HepG2 (cell line): ENCODE data around the gene SLC25A19. TPM values are rescaled to one million over a fixed set of nuclear protein-coding genes. Genes with fewer than 3 reads are reported as not detected.
A peak's percentile ranks its signal among the peaks of the same experiment; 100 is the strongest.

Experiments used
- CCDC6 ChIP-seq: sonication (generic); formaldehyde crosslinking; IDR thresholded peaks from 2 replicates; pipeline ENCODE4 v1.8.1; 2022; ENCODE audit warnings: mild to moderate bottlenecking, missing genetic modification reagents, moderate library complexity
- CERS6 ChIP-seq: sonication (generic); formaldehyde crosslinking; IDR thresholded peaks from 2 replicates; pipeline ENCODE4 v1.5.0; 2020; ENCODE audit warnings: missing genetic modification reagents
- DRAP1 ChIP-seq: IDR thresholded peaks from 2 replicates; pipeline ENCODE4 v1.6.1; 2016; ENCODE audit warnings: missing genetic modification reagents, missing compliant biosample characterization
- FOXC1 ChIP-seq: sonication (generic); formaldehyde crosslinking; IDR thresholded peaks from 2 replicates; pipeline ENCODE4 v1.8.0; 2022; ENCODE audit warnings: mild to moderate bottlenecking, missing genetic modification reagents, borderline replicate concordance
- GZF1 ChIP-seq: sonication (generic); formaldehyde crosslinking; IDR thresholded peaks from 2 replicates; pipeline ENCODE4 v1.5.1; 2020; ENCODE audit warnings: mild to moderate bottlenecking, missing genetic modification reagents
- ISX ChIP-seq: sonication (generic); formaldehyde crosslinking; conservative IDR thresholded peaks from 2 replicates; pipeline ENCODE4 v1.5.0; 2020; ENCODE audit warnings: missing genetic modification reagents
- PRPF4 ChIP-seq: fragments of 200-400 bp; formaldehyde crosslinking; IDR thresholded peaks from 2 replicates; pipeline ENCODE4 v1.6.1; 2016; ENCODE audit warnings: low read length, low read depth; ENCODE audit not compliant: poor library complexity, severe bottlenecking
- TBX3 ChIP-seq: fragments of 450-650 bp; IDR thresholded peaks from 2 replicates; pipeline ENCODE4 v1.6.1; 2017; ENCODE audit warnings: antibody characterized with exemption, mild to moderate bottlenecking, inconsistent platforms, borderline replicate concordance
- YEATS4 ChIP-seq: sonication (generic); formaldehyde crosslinking; IDR thresholded peaks from 2 replicates; pipeline ENCODE4 v1.4.0; 2020; ENCODE audit warnings: missing genetic modification reagents, borderline replicate concordance
- ZFY ChIP-seq: sonication (generic); formaldehyde crosslinking; IDR thresholded peaks from 2 replicates; pipeline ENCODE4 v1.4.0; 2020; ENCODE audit warnings: missing genetic modification reagents
- ZNF225 ChIP-seq: sonication (generic); formaldehyde crosslinking; IDR thresholded peaks from 2 replicates; pipeline ENCODE4 v1.4.0; 2020; ENCODE audit warnings: mild to moderate bottlenecking, missing genetic modification reagents
- ZNF460 ChIP-seq: sonication (generic); formaldehyde crosslinking; IDR thresholded peaks from 2 replicates; pipeline ENCODE4 v1.5.1; 2020; ENCODE audit warnings: missing genetic modification reagents, mild to moderate bottlenecking, borderline replicate concordance
- ZNF543 ChIP-seq: sonication (generic); formaldehyde crosslinking; IDR thresholded peaks from 2 replicates; pipeline ENCODE4 v1.4.0; 2020; ENCODE audit warnings: mild to moderate bottlenecking, missing genetic modification reagents
- ZNF564 ChIP-seq: sonication (generic); formaldehyde crosslinking; IDR thresholded peaks from 2 replicates; pipeline ENCODE4 v1.8.1; 2023; ENCODE audit warnings: mild to moderate bottlenecking, missing genetic modification reagents
- ZNF7 ChIP-seq: IDR thresholded peaks from 2 replicates; pipeline ENCODE4 v1.6.1; 2016; ENCODE audit warnings: missing biosample characterization, missing genetic modification reagents
- ZNF891 ChIP-seq: sonication (generic); formaldehyde crosslinking; IDR thresholded peaks from 2 replicates; pipeline ENCODE4 v1.5.0; 2020; ENCODE audit warnings: mild to moderate bottlenecking, missing genetic modification reagents
- polyA plus RNA-seq, 8 experiments: library from polyadenylated mRNA; depleted of rRNA in 3 of 8; stranded (reverse) in 7 of 8; unstranded in 1 of 8; fragments of >200 nt; fragmentation: Illumina TruSeq in 4 of 8; extraction: Trizol in 4 of 8; gene quantifications; 2 replicates each; pipeline versions ENCODE4 v1.2.1 to v1.2.3, GENCODE V29; 2011 to 2016; ENCODE audit warnings: low read depth in 4 of 8, missing spikeins in 1 of 8, mixed read lengths in 1 of 8; ENCODE audit not compliant: insufficient read depth in 1 of 8
- total RNA-seq, 5 experiments: library from RNA; depleted of rRNA; stranded (reverse); fragments of >200 nt; fragmentation: Illumina TruSeq; extraction: Trizol; gene quantifications; 2 replicates each; pipeline ENCODE4 v1.2.3, GENCODE V29; 2016; ENCODE audit warnings: low read depth in 1 of 5
- TF ChIP-seq, protein P1 (sequence below): IDR thresholded peaks from 2 replicates; pipeline ENCODE4 v1.4.0; 2020; ENCODE audit warnings: mild to moderate bottlenecking, missing genetic modification reagents
- TF ChIP-seq, protein P2 (sequence below): sonication (generic); formaldehyde crosslinking; IDR thresholded peaks from 2 replicates; pipeline ENCODE4 v1.9.0; 2021; ENCODE audit warnings: missing genetic modification reagents, borderline replicate concordance

Gene SLC25A19
- total and polyA plus RNA-seq, 2 of the 13 experiments (the other 11 are each of a cell fraction or from before 2014, with no cell fraction given), result 24.4 to 41.4 TPM

DNA sequence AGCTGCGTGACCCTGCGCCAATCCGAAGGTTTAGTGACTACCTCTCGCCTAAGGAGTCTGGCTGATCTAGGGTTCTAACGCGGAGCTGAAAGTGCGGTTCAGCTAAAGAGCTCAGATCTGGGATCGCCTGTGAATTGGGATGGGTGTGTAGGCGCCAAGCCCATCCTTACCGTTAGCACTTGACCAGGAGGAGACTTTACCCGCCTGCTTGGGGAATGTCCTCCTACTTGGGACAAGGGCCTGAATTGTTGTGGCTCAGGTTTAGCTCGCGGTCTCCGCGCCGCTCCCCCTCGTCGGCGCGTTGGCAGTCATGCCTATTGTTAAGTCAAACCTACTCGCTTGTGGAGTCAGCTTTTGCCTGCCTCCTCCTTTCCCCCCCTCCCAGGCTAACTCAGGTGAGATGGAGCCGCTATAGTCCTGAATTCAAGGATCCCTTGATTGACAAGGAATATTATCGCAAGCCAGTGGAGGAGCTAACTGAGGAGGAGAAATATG is 27.1 kb downstream of the SLC25A19 start (continued):
- TF ChIP-seq, protein P1, sequence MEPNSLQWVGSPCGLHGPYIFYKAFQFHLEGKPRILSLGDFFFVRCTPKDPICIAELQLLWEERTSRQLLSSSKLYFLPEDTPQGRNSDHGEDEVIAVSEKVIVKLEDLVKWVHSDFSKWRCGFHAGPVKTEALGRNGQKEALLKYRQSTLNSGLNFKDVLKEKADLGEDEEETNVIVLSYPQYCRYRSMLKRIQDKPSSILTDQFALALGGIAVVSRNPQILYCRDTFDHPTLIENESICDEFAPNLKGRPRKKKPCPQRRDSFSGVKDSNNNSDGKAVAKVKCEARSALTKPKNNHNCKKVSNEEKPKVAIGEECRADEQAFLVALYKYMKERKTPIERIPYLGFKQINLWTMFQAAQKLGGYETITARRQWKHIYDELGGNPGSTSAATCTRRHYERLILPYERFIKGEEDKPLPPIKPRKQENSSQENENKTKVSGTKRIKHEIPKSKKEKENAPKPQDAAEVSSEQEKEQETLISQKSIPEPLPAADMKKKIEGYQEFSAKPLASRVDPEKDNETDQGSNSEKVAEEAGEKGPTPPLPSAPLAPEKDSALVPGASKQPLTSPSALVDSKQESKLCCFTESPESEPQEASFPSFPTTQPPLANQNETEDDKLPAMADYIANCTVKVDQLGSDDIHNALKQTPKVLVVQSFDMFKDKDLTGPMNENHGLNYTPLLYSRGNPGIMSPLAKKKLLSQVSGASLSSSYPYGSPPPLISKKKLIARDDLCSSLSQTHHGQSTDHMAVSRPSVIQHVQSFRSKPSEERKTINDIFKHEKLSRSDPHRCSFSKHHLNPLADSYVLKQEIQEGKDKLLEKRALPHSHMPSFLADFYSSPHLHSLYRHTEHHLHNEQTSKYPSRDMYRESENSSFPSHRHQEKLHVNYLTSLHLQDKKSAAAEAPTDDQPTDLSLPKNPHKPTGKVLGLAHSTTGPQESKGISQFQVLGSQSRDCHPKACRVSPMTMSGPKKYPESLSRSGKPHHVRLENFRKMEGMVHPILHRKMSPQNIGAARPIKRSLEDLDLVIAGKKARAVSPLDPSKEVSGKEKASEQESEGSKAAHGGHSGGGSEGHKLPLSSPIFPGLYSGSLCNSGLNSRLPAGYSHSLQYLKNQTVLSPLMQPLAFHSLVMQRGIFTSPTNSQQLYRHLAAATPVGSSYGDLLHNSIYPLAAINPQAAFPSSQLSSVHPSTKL (CRISPR knock-in tag), result 0 out of 2 replicates have a peak, but pooled peaks have one; percentile 1
- TF ChIP-seq, protein P2, sequence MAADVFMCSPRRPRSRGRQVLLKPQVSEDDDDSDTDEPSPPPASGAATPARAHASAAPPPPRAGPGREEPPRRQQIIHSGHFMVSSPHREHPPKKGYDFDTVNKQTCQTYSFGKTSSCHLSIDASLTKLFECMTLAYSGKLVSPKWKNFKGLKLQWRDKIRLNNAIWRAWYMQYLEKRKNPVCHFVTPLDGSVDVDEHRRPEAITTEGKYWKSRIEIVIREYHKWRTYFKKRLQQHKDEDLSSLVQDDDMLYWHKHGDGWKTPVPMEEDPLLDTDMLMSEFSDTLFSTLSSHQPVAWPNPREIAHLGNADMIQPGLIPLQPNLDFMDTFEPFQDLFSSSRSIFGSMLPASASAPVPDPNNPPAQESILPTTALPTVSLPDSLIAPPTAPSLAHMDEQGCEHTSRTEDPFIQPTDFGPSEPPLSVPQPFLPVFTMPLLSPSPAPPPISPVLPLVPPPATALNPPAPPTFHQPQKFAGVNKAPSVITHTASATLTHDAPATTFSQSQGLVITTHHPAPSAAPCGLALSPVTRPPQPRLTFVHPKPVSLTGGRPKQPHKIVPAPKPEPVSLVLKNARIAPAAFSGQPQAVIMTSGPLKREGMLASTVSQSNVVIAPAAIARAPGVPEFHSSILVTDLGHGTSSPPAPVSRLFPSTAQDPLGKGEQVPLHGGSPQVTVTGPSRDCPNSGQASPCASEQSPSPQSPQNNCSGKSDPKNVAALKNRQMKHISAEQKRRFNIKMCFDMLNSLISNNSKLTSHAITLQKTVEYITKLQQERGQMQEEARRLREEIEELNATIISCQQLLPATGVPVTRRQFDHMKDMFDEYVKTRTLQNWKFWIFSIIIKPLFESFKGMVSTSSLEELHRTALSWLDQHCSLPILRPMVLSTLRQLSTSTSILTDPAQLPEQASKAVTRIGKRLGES (CRISPR knock-in tag), result no peak
- TF ChIP-seq GZF1 (no peak), ZFY (CRISPR knock-in tag) (no peak), ZNF564 (CRISPR knock-in tag) (0 out of 2 replicates have a peak, but pooled peaks have one; percentile 6), ISX (no peak), DRAP1 (no peak), CERS6 (CRISPR knock-in tag) (no peak), YEATS4 (CRISPR knock-in tag) (no peak), ZNF225 (CRISPR knock-in tag) (no peak), FOXC1 (CRISPR knock-in tag) (peak; percentile 49; the same call in 1 of the 2 replicates), ZNF460 (CRISPR knock-in tag) (no peak), ZNF543 (no peak), PRPF4 (no peak), ZNF7 (CRISPR knock-in tag) (peak; percentile 18; the same call in 1 of the 2 replicates), ZNF891 (CRISPR knock-in tag) (0 out of 2 replicates have a peak, but pooled peaks have one; percentile 7), CCDC6 (CRISPR knock-in tag) (peak; percentile 63; the same call in 1 of the 2 replicates), TBX3 (no peak)
